NCI-H2029 (cell line): Measurements from ENCODE around the gene KAZN.

Experiments
- DNase-seq: peaks from one replicate; lab custom pipeline; 2025; lab: John Stamatoyannopoulos, UW

Gene KAZN

DNA sequence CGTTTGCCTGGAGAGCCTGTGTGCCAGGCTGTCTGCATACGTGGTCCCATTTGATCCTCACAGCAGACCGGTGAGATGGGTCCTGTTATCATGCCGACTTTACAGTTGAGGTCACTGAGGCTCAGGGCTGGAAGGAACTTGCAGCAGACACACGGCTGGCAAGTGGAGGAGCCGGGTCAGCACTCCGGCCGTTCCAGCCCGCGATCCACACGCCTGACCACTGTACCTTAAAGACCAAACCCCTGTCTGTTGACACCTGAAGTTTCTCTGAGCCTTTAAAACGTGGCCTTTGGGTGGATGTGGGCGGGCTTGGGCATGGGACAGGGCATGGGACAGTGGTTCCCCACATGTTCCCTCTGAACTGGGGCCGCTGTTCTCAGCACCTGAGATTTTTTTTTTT is 383.5 kb downstream of the KAZN start:
- no peak for DNase-seq

DNA sequence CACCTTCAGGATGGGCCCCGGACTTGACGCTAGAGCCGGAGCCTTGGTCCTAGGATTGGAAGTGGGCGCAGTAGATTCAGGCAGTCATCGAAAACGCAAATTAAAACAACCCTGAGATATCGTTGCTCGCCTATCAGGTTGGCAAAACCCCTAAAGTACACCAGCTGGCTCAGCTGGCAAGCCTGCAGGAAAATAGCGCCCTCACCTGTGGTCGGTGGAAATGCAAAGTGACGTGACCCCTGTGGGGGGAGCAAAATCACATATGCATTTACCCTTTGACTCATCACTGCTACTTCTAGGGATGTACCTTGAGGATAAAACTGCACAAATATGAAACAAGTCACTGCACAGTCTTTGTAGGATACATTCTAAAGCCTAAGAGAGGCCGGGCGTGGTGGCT is 384.8 kb downstream of the KAZN start:
- DNase-seq = no peak

DNA sequence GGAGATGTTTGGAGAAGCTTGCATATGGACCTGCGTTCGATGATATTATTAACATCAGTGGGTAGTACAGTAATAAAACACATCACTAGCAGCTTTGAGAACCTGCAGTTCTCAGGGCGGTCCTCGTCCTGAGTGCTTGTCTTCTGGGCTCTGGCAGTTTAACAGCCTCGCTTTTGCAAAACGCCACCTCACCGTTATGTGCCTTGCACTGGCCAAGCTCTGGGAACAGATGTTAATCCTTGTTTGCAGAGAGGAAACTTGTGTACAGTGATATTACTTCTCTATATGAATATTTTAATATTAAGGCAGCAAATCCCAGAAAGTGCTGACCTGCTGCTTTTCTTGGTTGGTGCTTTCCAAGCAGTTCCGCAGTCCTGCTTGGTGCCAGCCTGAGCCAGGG is 387.7 kb downstream of the KAZN start:
- DNase-seq = no peak

DNA sequence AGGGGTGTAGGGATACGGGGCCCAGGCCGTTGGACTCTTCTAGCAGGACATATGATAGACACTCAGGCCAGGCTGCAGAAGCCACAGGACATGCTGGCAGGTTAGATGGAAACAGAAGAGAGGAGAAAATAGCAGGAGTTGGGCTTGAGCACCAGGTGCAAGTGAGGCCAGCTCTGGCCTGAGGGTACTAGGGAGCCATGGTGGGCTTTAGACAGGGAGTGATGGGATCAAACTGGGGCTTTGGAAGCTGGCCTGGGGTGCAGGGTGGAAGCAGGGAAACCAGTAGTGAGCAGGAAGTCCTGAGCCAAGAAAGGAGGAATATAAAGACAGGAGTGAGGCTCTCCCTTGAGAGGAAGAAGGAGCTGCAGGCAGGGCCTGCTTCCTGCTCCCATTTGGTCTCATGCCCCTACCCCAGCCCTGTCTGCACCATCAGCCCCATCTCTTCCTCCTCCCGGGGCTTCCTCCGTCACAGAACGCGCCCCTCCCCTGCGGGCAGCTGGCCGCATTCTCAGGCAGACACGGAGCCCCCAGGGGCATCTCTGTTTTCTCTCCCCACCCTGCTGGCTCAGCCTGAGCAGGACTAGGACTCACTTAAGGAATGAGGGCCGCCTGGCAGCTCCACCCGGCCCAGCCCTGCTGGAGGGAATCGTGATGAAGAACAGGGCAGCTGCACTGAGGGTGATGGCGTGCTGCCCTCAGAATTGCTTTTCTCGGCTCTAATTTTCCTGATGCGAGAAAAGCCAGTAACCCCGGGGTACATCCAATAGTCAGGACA is 389.5 kb downstream of the KAZN start:
- DNase-seq = no peak

DNA sequence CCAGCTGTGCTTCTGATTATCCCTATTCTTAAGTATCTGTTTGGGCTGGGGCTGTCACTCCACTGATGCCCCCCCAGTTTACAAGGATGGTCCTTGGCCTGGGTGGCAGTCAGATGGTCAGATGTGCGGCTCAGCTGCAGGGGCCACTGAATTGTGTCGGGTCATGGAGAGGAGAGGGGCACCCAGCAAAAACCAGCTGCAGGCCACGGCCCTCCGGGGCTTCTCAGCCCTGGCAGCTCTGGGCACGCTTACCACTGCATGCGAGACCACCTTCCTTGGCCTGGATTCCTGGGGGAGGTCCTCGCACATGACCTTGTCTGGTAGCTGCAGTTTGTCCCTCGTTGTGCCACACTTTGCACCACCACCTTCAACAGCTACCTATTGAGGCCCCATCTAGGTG is 390.2 kb downstream of the KAZN start:
- no peak for DNase-seq

DNA sequence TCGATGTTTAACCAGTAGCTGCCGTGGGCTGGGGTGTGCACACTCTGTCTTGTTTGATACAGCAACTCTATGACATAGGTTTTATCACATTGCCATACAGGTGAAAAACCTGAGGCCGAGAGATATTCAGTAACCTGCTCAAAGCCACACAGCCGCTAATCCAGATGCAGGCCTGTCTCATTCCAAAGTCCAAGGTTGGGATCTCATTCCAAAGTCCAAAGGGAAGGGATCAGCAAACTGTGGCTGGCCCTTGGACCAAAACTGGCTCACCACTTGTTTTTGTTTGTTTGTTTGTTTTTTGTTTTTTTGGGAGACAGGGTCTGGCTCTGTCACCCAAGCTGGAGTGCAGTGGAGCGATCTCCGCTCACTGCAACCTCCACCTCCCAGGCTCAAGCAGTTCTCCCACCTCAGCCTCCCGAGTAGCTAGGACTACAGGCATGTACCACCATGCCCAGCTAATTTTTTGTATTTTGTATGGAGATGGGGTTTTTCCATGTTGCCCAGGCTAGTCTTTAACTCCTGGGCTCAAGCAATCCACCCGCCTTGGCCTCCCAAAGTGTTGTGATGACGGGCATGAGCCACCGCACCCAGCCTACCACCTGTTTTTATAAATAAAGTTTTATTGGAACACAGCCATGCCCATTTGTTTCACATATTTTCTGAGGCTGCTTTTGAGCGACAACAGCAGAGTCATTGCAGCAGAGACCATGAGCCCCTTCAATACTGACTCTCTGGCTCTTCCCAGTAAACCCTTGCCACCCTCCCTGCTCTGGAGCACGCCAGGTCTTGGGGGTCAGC is 391.6 kb downstream of the KAZN start:
- no peak for DNase-seq

DNA sequence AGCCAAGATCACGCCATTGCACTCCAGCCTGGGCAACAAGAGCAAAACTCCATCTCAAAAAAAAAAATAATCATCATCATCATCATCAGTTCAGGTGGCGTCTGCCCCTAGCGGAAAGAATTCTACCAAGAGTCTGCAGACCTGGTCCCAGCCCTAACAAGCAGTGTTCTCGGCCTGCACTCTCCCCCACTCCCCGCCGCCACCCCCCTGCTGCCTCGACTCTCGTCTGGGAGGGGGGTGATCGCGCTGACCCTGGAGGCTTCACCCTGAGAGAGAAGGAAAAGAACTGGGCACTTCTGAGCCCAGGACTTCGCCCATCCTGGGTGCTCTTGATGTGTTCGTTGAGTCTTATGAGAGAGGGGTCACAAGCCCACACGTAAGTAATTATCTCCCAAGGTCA is 394.9 kb downstream of the KAZN start:
- DNase-seq = no peak

DNA sequence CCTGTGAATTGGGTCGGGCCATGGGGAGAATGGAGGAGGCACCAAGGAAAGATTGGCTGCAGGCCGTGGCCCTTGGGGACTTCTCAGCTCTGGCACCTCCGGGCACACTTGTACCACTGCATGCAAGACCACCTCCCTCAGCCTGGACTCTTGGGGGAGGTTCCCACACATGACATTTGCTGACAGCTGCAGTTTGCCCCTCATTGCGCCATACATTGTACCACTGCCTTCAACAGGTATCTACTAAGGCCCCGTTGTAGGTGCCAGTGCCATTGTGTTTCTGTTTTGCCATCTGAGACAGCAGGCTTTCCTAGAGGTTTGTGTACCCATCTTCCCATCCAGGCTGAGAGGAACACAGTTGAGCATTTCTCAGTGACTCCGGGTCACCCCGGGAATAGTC is 395.7 kb downstream of the KAZN start:
- DNase-seq = no peak

DNA sequence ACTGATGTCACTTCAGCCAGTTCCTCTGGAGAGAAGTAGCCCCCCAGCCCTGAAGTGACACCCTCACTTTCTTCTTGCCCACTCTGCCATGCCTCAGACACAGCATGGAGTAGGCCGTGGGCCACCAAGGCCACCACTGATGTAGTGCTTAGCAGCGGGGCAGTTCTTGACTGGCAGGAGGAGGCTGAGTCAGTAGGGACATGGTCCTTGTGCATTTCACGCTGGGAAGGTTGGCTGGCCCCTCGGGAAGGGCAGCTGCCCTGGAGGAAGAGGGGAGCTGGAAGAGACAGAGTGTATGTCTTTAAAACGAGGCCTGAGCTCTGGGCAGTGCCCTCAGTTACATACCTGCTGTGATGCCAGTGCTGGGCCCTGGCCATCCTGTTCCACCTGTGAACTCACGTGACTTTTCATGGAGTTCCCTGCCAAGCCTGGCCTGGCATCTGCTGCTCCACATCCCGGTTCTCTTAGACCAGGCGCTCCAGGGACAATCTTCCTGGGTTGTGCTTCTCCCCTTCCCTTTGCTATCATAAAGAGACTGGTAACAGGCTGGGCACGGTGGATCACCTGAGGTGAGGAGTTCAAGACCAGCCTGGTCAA is 396.5 kb downstream of the KAZN start:
- no peak for DNase-seq

DNA sequence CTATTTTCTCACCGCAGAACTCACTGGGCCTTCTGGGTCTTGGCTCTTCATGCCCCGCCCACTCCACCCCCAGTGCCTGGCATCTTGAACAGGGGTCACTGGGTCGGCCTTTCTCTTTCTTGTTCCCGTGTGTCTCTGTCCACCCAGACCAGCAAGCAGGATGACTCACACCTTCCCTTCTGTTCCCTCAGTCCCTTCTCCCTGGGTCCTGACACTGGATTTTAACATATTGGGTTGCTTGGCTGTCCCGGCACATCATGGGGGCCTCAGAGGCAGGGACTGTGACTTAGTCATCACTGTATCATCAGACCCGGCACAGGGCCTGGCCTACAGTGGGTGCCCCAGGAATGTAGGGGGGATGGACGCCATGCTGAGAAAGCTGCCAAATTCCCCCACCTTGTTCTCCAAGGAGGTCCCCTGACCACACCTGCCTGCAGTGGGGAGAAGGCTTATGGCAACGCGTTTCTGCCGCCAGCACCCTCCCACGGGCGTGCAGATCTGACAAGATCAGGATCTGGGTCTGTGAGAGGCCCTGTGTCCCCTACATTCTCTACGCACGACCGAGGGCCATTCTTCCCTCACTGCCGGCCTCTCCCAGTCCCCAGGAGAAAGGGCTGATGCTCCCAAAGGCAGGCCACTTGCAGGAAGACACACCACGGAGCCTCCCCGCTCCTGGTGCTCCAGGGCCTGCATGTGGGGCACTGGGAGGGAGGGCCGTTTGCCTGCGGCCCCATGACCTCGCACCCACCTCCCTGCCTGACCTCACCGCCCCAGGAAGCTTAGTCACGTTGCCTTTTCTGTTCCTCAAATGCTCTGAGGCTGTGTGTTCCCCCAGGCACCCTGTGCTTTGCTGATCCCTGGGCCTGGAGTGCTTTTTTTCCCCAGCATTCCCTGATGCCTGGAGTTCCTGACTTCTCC is 397.9 kb downstream of the KAZN start:
- no peak for DNase-seq

DNA sequence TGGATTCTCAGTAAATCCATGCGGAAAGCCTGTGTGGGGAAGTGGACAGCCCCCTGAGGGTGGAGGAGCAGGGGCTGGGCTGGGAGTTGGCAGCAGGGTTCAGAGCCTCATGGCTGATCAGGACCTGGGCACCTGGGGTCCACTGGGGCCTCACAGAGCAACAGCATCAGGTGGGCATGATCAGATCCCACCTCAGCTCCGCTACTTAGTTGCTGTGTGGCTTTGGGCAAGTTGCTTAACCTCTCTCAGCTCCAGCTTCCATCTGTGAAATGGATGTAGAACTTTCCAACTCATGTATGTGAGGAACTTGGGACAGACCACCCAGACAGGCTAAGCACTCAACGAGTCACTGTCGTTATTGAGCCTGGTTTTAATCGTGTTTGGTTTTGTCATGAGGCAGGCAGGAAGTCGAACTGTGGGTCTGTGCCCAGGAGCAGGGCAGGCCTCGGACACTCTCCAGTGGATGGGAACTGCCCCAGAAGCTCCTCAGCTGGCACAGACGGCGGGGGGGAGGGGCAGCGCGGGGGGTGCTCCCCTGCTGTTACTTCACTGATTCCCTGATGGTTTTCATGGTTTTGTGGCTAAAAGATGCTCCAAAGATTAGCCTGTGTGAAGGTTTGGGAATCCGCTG is 399.3 kb downstream of the KAZN start:
- no peak for DNase-seq

DNA sequence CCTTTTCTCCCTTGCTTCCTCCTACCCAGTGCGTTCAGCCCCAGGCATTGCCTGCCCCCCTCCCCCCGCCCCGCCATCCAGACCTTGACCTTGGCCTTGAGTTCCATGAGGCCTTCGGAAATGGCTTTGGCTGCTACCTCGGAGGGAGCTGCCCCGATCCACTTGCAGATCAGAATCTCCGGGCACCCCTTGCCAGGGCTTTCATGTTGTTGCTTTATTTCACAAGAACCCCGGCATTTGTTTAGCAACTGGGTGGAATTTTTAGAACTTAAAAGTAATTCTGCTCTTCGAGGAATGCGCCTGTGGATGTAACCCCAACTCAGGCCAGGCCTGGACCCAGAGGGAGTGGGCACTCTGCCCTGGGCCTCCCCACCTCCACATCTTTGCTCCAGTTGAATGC is 401.0 kb downstream of the KAZN start:
- DNase-seq = no peak

DNA sequence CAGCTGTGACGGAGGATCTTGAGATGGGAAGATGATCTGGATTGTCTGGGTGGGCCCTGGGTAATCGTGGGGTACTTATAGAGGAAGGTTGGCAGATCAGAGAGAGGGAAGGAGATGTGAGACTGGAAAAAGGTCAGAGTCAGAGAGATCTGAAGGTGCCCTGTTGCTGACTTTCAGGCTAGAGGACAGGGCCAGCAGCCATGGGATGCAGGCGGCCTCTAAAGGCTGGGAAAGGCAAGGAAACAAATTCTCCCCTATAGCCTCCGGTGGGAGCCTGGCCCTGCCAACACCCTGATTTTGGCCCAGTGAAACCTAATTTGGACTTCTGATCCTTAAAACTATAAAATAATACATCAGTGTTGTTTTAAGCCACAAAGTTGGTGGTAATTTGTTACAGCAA is 401.5 kb downstream of the KAZN start:
- no peak for DNase-seq

DNA sequence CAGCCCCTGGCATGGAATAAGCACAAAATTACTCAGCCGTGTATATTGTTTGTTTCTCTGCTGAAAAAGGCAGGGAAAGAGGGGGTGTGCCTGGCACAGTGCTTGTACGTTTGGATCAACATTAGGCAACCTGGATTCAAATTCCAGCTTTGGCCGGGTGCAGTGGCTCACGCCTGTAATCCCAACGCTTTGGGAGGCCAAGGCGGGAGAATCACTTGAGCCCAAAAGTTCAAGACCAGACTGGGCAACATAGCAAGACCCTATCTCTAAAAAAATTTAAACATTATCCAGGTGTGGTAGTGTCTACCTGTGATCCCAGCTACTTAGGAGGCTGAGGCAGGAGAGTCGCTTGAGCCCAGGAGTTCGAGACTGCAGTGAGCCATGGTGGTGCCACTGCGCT is 402.2 kb downstream of the KAZN start:
- no peak for DNase-seq

DNA sequence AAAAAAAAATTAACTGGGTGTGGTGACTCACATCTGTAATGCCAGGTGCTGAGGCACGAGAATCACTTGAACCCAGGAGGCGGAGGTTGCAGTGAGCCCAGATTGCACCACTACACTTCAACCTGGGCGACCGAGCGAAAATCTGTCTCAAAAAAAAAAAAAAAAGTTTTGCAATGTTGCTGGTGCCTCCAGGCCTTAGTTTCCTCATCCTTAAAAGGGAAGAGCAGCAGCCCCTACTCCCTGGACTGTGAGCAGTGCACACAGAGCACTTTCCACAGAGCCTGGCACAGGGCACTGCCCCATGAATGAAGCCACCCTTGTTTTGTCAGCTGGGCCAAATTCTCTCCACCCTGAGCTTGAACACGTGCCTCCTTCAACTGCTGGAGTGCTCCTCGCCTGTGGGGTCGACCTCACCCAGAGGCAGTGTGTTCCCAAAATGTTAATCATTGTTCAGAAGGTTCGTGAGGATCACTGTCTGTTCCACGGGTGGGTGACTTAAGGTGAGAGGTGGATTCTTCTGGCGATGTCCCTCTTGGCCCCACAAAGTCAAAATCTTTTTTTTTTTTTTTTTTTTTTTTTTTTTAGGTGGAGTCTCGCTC is 402.9 kb downstream of the KAZN start:
- no peak for DNase-seq

DNA sequence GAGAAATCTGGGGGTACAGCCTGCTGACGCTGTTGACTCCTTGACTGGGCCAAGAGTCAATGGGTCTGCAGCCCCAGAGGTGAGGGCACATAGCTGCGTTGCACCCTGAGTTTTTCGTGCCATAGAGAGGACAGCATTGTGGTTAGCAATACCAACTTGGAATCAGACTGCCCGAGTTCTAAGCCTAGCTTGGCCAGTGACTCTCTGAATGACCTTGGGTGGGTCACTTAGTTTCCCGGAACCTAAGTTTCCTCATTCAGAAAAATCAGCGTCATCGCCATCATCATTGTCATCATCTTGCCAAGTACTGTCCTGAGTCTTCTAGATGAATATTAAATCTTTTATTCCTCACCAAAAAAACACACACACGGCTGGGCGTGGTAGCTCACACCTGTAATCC is 403.8 kb downstream of the KAZN start:
- no peak for DNase-seq

DNA sequence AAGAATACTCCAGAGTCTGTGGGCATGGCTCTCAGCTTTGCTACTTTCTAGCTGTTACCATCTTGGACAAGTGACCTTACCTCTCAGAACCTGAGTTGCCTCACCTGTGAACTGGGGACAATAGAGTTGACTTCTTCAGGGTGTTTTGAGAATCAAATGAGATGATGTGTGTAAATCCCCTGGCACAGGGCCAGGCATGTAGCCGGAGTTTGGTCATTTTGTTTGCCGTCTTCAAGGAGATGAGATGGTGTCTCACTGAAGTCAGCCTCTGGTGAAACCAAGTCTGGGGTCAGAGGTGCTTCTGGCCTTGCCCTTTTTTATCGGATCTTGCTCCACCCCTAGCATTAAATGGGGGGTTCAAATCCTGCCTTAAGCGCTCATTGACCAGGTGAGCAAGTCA is 405.9 kb downstream of the KAZN start:
- DNase-seq = no peak

DNA sequence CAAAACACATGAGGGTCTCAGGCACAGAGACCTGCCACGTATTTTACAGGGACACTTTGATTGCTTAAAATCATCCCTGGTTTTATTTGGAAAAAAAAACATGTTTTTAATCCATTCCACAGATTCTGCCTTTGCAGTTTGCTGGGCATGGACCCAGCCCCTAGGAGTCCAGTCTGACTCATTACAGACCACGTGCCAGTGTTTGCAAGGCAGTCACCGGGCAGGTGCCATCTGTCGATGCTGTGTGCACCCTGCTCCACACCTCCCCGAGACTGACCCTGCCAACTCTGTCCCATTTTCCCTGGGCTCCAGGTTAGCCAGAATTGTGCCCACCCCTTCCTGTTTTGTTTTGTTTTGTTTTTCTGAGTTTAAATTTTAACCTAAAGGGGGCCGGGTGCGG is 406.6 kb downstream of the KAZN start:
- no peak for DNase-seq

DNA sequence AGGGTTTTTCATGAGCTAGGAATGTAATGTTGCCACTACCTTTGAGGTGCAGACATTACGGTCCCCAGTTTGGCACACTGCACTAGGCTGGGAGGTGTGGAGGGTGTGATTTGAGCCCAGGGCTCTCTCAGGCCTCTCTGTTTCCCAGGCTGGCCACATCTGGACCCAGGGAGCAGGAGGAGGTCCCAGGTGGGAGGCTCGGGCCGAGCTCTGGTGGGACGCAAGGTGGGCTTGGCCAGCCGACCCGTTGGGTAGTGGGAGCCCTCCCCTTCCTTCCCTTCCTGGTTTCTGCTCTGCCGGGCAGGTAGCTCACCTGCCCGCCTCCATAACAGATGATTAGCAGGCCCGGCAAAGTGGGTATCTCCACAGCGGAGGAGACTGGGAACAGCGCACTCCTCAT is 408.9 kb downstream of the KAZN start:
- no peak for DNase-seq

DNA sequence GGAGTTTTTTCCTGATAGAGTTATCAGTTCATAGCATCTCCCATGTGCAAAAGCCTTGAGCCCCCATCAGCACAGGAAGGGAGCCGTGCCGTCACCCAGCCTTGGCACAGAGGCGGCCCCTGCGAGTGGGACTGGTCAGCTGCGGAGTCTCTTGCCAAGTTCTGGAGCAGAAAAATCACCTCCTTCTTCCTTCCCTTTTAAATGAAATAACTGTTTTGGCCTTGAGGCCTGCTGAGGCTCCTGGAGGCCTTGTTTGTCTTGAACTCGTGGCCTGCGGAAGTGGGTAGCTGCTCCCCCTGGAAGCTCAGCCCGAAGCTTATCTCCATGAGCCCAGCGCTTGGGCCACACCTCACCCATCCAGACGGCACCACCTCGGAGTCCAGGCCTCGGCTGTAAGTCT is 409.4 kb downstream of the KAZN start:
- no peak for DNase-seq
